ENCODE data around the gene GRB2. TPM values are rescaled to one million over a fixed set of nuclear protein-coding genes. Genes with fewer than 3 reads are reported as not detected.

The GRB2 gene
- total and polyA plus RNA-seq, 10 of the 15 experiments (the other 5 are each of a cell fraction or from before 2014, with no cell fraction given) = 113 to 268 (median 158) TPM

DNA sequence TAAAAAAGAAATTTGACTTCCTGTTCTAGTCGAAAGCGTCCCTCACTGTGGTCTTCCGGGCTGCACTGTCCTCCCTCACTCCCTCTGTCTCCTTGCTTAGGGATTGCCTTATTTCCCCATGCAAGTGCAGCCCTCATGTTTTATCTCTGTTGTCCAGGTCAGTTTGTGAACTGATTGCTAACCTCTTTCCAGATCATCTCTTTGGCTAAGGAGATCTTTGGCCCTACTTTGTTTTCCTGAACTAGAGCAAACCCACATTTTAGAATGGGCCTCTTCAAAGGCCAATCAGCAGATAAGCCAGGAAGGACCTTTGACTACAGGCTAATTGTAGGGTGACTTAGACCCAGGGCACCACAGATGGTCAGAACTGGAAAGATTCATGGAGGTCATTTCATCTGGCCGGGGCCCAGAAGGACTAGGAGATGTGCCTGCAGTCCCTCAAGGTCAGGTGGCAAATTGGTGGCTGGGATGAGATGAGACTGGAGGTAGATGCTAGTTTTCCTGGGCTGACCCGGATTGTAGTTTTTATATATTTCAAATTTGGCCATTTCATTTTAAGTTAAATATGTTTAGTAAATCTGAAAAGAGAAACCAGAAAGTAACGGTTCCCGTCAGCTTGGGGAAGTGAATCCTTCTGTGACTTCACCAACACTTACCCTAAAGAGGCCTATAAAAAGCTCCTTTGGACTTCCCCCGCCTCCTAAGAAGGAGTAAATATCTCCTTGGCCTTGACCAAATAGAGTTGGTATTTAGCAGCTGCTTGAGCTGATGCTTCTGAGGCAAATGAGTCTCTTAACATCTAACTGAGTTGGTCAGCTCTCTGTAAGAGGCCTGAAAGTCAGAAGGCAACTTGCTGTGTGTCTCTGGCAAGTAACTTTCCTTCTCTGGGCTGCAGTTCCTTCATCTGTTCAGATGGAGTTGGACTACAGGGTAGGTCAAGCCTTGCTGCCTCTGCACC is 110.0 kb downstream of the GRB2 start (continued):
- peak; percentile 89; the same call in 1 of the 2 replicates for TF ChIP-seq PML (IDR thresholded peaks at IDR 0.05; ENCODE audit: low read length)
- TF ChIP-seq TAF1 (IDR thresholded peaks at IDR 0.05; ENCODE audit: borderline replicate concordance, low read depth, low read length) = peak; percentile 84
- 0 out of 2 replicates have a peak, but pooled peaks have one; percentile 5 for TF ChIP-seq ZSCAN29 (IDR thresholded peaks at IDR 0.05)
- TF ChIP-seq CBX3 (IDR thresholded peaks at IDR 0.05; ENCODE audit: borderline replicate concordance, low read depth) = no peak
- no peak for TF ChIP-seq STAT1 (conservative IDR thresholded peaks at IDR 0.05)
- TF ChIP-seq, protein P1, sequence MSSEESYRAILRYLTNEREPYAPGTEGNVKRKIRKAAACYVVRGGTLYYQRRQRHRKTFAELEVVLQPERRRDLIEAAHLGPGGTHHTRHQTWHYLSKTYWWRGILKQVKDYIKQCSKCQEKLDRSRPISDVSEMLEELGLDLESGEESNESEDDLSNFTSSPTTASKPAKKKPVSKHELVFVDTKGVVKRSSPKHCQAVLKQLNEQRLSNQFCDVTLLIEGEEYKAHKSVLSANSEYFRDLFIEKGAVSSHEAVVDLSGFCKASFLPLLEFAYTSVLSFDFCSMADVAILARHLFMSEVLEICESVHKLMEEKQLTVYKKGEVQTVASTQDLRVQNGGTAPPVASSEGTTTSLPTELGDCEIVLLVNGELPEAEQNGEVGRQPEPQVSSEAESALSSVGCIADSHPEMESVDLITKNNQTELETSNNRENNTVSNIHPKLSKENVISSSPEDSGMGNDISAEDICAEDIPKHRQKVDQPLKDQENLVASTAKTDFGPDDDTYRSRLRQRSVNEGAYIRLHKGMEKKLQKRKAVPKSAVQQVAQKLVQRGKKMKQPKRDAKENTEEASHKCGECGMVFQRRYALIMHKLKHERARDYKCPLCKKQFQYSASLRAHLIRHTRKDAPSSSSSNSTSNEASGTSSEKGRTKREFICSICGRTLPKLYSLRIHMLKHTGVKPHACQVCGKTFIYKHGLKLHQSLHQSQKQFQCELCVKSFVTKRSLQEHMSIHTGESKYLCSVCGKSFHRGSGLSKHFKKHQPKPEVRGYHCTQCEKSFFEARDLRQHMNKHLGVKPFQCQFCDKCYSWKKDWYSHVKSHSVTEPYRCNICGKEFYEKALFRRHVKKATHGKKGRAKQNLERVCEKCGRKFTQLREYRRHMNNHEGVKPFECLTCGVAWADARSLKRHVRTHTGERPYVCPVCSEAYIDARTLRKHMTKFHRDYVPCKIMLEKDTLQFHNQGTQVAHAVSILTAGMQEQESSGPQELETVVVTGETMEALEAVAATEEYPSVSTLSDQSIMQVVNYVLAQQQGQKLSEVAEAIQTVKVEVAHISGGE (CRISPR knock-in tag; IDR thresholded peaks at IDR 0.05) = no peak
- peak; percentile 80; the same call in 1 of the 2 replicates for TF ChIP-seq CHD1 (IDR thresholded peaks at IDR 0.05; ENCODE audit: low read depth, low read length)
- peak in 1 of 2 experiments; percentile 55; a peak in 3 of 4 replicates for TF ChIP-seq BHLHE40 (IDR thresholded peaks at IDR 0.05; ENCODE audit: borderline replicate concordance in 1 of 2, low read depth in 2 of 2, low read length in 1 of 2)
- no peak for TF ChIP-seq BRCA1 (IDR thresholded peaks at IDR 0.05; ENCODE audit: low read depth, low read length)
- TF ChIP-seq YY1 (IDR thresholded peaks at IDR 0.05; ENCODE audit: low read depth, low read length) = no peak; the same call in 1 of the 2 replicates
- TF ChIP-seq EED (IDR thresholded peaks at IDR 0.05; ENCODE audit: low read depth) = peak; percentile 66
- TF ChIP-seq, protein P2, sequence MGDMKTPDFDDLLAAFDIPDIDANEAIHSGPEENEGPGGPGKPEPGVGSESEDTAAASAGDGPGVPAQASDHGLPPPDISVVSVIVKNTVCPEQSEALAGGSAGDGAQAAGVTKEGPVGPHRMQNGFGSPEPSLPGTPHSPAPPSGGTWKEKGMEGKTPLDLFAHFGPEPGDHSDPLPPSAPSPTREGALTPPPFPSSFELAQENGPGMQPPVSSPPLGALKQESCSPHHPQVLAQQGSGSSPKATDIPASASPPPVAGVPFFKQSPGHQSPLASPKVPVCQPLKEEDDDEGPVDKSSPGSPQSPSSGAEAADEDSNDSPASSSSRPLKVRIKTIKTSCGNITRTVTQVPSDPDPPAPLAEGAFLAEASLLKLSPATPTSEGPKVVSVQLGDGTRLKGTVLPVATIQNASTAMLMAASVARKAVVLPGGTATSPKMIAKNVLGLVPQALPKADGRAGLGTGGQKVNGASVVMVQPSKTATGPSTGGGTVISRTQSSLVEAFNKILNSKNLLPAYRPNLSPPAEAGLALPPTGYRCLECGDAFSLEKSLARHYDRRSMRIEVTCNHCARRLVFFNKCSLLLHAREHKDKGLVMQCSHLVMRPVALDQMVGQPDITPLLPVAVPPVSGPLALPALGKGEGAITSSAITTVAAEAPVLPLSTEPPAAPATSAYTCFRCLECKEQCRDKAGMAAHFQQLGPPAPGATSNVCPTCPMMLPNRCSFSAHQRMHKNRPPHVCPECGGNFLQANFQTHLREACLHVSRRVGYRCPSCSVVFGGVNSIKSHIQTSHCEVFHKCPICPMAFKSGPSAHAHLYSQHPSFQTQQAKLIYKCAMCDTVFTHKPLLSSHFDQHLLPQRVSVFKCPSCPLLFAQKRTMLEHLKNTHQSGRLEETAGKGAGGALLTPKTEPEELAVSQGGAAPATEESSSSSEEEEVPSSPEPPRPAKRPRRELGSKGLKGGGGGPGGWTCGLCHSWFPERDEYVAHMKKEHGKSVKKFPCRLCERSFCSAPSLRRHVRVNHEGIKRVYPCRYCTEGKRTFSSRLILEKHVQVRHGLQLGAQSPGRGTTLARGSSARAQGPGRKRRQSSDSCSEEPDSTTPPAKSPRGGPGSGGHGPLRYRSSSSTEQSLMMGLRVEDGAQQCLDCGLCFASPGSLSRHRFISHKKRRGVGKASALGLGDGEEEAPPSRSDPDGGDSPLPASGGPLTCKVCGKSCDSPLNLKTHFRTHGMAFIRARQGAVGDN (IDR thresholded peaks at IDR 0.05) = peak; percentile 83
- TF ChIP-seq PAX8 (IDR thresholded peaks at IDR 0.05) = no peak; the same call in 1 of the 2 replicates
- peak; percentile 46; the same call in 1 of the 2 replicates for TF ChIP-seq NFYB (IDR thresholded peaks at IDR 0.05; ENCODE audit: insufficient read depth, low read depth, low read length)
- peak; percentile 66 for TF ChIP-seq MTA3 (IDR thresholded peaks at IDR 0.05; ENCODE audit: borderline replicate concordance, low read length)
- peak; percentile 79; the same call in 1 of the 2 replicates for TF ChIP-seq PAX5 (IDR thresholded peaks at IDR 0.05; ENCODE audit: borderline replicate concordance, low read depth, low read length)
- no peak for TF ChIP-seq ZNF274 (IDR thresholded peaks at IDR 0.05; ENCODE audit: insufficient read depth, insufficient read length)
- TF ChIP-seq ESRRA (IDR thresholded peaks at IDR 0.05; ENCODE audit: low read length) = no peak
- TF ChIP-seq CHD4 (IDR thresholded peaks at IDR 0.05) = peak; percentile 23; the same call in 1 of the 2 replicates
- TF ChIP-seq, protein P3, sequence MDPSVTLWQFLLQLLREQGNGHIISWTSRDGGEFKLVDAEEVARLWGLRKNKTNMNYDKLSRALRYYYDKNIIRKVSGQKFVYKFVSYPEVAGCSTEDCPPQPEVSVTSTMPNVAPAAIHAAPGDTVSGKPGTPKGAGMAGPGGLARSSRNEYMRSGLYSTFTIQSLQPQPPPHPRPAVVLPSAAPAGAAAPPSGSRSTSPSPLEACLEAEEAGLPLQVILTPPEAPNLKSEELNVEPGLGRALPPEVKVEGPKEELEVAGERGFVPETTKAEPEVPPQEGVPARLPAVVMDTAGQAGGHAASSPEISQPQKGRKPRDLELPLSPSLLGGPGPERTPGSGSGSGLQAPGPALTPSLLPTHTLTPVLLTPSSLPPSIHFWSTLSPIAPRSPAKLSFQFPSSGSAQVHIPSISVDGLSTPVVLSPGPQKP (IDR thresholded peaks at IDR 0.05; ENCODE audit: low read depth, low read length) = no peak

Data from GM12878 (cell line).